HG03039 (cell line): ENCODE measurements around the gene PDE11A.

Experiments used
- ATAC-seq: cut with Tn5 transposase; IDR thresholded peaks from one replicate; pipeline ENCODE4 v1.9.1; 2021; ENCODE audit warnings: mild to moderate bottlenecking, moderate library complexity; ENCODE audit not compliant: unreplicated experiment

PDE11A gene

DNA sequence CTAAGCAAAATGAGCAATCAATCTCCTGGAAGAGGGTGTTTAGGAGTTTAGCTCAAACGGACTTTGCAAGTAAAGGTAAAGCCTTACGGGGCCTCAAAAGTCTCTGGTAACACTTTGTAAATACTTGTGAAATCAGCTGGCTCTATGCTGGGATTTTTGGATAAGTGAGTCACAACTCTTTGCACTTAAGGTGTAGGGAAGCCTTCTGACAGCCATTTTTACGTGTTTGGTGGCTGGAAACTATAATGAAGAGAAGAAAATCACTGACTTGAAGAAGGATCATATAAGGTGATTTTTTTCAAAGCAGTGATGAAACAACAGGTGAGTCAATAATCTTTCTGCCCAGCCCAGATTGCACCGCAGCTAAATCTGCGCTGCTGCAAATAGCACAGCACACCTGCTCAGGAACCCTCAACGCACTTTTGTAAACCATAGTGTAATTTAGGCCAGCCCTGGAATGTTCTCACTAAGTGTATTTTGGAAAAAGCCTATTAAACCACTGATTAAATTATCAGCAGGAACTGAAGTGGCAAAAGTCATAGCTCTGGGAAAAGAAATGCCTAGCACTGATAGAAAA, 461.2 kb downstream of the PDE11A start:
- ATAC-seq: no peak

DNA sequence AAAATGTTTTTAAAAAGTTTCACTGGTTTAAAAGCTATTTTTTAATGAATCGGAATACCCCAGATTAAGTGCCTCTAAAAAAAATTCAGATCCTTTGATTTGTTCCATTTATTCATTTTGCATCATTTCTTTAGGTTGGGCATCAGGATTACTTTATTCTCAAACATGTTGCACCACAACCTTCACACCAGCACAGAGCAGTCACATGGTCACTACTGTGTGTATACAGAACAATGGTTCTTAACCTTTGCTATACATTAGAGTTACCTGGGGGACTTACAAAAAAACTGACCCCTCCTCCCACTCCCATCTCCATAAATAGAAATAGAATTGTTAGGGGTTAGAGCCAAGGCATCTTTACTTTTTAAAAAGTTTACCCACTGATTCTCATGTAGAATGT, 461.8 kb downstream of the PDE11A start:
- no peak for ATAC-seq

DNA sequence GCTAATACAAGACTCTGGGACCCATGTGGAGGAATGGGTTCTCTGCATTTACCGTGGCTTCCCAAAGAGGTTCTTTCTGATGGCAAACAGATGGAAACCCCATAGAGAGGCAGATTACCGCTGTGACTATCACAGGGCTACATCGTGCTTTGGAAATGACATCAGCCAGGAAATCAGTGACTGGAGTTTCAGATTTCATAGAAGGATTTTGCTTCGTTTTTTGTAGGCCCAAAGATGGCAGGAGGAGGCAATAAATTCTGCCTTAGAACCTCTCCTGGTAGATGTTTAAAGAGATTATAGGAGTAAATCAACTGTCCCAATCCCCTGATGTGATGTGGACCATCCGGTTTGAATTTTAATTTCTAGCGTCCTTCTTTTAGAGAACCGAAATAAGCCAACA, 465.9 kb downstream of the PDE11A start:
- ATAC-seq: no peak

DNA sequence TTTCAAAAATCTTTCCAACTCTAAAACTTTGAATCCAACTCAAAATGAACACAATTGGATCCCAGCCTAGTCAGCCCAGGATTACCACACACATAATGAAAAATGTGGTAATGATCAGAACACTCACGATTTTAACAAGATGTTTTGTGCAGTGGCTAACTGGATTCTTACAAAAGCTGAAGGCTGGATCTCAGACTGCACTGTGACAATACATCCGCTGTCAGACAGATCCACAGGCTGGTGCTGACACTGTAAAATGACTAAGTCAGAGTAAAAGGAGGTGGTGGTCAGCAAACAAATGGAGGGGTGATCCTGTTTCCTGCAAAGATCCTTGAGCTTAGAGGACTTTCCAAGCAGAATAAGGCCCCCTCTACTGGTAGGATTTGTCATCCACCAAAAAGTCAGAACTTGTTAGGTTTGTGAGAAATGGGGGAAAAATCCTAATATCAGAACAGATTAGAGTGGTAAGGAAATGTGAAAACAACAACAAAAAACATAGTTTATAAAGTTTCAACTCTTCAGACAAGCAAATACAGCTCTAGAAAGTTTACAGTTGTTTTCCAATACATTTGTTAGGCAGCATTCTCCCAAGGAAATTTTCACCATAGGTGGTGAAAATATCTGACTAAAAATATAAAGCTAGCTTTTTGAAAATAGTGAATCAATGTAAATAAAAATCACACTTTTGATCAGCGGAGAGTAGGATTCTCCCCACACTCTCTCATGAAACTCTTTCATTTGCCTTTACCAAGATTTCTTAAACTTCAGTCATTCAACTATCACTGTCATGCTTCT, 468.1 kb downstream of the PDE11A start:
- no peak for ATAC-seq

DNA sequence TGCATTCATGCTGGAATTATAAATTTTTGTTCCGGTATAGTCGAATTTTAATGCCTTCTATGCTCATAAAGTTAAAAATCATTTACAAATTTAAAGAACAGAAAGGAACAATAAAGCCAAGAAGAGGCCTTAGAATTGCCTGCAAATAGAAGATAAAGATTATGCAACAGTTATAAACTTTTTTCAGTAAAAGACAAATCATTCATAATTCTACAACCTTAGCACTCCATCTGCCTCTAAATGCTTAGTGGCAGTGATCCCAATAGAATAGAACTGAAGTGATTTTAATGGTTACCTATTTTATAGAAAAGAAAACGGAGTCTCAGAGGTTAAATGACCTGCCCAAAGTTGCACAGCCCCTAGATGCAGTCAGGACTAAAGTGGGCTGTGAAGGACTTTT, 468.8 kb downstream of the PDE11A start:
- ATAC-seq: no peak

DNA sequence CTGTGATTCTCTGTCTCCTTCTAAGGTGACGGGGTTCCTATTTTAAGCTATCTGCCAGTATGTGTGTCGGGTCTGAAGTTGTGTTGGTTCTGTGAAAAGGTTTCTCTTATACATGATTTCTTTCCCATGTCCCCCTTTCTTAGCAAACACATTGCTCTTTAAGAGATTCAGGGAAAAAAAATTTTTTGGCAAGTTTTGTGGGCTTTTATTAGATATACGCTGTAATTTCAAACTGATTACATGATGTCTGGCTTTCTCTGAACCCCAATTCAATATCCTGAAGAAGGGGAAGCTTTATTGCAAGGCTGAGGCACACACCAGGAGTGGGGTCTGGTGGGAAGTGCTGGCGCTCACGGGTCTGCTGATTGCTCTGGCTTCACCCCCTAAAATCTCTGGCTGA, 469.4 kb downstream of the PDE11A start:
- no peak for ATAC-seq

DNA sequence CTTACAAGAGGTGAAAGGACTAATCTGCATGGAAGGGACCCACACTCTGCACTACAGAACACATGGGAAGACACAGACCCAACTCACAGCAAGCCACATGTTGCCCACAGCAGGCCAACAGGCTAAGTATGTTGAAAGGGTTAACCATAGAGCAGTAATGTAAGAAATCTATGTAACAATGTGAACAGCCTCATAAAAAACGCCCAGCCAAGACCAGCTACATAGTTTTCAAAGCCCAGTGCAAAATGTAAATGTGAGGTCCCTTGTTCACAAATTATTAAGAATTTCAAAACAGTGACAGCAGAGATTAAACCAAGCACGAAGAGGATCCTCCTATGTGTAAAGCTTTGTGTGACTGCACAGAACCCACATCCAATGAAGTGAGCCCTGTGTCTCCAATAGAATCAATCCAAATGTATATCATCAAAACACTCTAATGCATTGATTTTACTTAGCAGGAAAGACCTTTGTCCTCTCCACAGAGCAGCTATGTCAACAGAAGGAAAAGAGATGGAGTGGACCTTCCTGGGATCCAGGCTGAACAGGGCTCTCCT, 469.9 kb downstream of the PDE11A start:
- ATAC-seq: no peak

DNA sequence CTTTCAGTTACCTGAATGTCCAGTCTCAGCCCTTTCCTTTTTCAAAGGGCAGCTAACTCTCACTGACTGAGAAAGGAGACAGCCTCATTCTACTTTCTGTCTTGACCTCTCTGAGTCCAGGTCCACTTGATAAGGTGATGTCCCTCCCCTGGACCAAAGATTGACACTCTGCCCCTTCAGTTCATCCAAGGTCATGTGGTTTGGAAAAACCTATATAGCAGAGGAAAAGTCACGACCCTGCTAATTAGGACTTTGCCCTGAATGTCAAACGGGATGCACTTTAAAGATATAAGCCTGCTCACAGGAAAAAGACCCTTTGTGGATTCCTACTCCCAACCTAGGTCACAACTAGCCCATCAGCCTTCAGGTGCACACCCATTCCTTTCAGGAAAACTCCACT, 471.7 kb downstream of the PDE11A start:
- no peak for ATAC-seq

DNA sequence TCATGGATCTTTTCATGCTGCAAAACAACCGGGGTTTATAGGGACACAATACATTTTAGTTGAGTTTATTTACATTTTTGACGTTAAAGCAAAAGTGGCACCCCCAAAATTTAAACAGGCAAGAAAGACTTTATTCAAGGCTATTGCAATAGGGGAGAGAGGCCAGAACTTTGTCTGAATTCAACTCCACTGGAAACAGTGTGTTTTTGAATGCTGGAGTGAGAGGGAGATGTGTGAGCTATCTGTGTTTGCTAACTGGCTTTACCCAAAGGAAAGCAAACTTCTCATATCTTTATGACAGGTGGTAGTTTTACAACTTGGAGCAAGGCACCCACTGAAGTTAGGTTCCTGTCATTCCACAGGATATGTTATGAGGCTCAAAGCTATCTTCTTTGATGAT, 472.6 kb downstream of the PDE11A start:
- no peak for ATAC-seq

DNA sequence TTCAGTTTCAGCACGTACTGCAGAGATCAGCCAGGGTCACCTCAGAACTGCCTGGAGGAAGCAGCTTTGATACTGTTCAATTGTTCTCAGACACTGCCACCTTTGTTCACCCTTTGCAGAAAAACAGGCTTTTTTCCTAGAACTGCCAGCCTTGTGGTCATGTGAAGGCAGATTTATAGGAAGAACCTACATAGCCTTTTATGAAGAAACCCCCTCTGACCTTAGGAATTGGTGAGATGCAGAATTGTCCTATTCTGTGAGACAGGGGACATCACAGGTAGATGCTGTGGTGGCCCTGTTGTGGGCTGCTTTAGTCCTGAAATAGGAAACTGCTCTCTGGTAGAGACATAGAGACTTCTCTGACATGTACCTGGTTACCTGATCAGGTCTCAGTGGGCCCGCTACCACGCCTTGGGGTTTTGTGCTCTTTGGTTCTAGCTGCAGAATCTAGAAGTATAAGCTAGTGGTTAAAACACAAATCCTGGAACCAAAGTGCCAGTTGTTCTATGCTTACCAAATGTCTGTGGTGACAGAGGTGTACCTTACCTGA, 473.4 kb downstream of the PDE11A start:
- no peak for ATAC-seq

DNA sequence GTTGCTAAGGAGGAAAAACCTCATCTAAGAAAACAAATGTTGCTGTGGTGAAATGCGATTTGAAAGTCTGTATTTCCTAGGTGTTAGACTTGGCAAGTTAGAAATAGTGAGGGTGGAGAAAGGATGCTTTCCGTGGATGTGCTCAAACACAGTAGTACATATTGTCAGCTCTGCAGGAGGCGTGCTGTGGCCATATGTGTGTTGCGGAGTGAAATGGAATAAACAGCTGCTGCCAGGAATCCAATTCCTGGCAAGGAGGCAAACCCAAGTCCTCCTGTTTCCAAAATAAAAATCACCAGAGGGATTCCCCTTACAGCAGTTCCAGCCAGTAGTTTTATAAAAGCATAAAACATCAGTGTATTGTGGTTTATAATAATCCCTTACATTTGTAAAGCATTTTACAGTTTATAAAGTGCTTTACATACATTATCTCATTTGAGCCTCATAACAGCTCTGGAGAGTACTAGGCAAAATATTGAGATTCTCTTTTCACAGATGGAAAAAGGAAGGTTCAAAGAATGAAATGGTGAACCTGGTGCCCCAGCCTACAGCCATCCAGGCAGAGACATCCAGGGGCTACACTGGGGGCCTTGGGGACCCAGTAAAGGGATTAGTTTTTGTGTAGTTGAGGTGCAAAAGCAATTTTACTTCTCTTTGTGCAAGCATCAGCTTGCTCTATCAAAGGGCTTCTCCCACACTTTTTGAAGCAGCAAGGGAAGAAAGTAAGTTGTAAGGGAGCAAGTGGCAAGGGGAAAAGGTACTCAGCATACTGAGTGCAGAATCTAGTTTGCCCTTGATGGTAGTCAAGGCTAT, 474.0 kb downstream of the PDE11A start:
- no peak for ATAC-seq

DNA sequence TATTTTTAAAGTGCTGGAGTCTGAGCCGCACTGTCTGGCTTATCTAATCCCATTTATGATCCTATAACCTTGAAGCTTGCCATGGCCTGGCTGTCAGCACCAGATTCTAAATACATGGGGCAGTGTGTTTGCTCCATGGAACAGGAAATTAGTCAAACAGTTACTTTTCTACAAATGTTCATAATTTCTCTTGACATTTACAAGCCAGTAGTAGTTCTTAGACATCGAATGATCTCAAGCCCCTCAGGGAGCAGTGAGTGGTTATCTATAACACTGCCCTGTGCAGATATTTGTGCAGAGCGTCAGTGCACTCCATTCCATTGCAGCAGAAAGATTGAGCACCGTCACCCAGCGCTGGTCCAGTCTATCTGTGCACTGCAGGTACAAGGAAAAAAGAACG, 474.8 kb downstream of the PDE11A start:
- ATAC-seq: no peak

DNA sequence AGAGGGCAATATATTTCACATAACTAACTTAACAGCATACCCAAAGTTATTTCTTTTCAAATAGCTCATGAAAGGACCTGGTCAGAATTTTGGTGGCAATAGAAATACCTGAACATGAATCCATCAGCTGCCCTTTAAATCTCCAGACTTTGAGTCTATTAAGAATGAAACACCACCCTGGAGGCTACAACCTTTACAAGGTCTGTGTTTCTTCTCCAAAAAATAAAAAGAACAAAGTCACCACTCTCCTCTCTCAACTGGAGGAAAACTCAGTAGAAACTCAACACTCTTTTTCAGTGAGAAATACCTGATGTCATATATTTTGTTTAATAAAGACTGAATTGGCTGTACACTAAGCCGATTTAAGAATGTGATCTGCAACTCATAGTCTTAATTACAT, 475.7 kb downstream of the PDE11A start:
- ATAC-seq: no peak

DNA sequence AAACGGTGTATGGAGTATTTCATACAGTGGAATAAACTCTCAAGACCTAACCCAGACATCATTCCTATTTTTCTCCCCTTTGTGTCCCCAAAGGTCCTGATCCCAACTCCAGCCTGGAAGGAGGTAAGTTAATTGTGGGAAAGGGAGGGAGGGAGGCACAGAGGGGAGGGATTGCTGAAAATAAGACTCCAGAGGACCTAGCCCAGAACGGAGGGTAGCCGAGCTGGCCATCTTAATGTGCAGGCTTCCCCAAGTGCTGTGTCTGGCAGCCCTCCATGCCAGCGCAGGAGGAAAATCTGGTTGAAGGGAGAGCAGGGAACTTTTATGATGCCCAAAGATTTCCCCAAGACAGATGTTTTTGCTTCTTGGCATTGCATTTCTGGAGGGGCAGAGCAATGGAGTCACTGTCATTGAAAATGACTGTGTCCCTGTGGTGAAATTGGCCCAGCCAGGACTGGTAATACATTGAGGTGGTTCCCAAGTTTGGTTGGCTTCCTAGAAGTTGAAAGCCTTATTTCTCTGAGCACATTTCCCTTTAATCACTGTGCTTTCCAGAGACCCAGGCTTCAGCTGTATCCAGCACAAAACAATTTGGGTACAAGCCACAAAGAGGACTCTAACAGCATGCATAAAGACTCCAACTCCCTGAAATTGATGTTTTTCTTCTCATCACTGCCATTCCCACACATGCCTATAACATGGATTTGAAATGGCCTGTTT, 477.3 kb downstream of the PDE11A start:
- ATAC-seq: no peak

DNA sequence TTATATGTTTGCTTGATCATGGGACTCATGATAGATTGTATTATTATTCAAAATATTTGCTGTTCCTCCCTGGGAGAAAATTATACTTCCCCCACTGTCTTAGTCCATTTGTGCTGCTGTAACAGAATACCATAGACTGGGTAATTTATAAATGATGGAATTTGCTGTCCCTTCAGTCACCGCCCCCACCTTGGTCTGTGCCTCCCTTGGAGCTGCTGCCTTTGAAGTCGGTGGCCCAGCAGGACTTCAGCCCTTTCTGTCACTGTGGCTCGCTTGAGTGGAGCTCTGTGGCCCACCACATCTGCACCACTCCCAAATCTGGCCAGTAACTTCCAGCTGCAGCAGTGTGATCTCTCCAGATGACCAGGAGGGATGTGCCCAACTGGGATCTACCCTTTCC, 479.2 kb downstream of the PDE11A start:
- ATAC-seq: no peak

DNA sequence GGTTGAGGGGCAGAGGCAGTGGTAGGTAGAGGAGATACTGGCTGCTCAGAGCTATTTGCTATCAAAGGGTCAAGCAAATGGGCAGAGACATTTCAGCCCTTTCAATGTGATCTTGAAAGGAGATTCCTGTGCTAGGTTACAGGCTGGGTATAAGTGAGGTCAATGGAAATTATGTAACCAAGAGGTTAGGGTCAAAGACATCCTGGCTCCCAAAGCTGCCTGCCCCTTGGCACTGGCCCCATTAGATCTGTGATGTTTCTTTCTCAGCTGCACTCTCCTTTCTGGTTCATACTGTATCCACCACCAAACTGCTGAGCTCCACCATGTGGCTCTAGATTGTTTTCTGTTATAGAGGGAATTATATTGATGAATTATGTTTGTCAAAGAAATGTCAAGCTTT, 479.6 kb downstream of the PDE11A start:
- ATAC-seq: no peak

DNA sequence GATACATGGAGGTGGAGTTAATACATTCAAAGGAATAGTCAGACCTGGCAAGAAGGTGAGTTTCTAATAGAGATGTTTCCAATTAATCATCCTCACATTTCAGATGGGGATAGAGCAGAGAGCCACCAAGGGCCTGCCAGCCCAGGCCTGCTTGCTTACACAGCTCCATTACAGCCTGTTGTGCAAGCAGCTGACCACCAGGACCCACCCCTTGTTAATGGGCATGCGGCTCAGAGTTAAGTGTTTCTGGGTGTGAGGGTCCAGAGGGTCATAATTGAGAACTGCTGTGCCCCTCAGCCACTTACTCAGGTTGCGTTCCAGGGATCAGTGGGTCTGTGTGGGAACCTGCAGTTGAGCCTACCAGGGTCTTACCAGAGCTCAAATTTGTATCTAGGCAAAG, 480.2 kb downstream of the PDE11A start:
- ATAC-seq: no peak

DNA sequence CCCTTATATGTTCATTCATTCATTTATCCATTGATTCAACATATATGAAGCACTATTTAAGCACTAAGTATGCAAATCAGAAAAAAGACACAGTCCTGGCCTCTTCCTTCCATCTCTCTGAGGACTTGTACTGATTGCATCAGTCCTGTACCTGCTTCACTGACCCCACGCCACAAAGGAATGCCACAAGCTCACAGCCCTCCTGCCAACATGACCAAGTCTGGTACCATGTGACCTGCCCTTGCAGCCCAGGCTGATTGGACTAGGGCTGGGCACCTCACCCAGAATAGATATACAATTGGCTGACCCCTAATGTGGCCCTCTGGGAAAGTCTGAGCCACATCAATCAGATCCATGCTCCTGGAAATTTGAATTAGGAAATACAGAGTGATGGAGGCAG, 483.4 kb downstream of the PDE11A start:
- ATAC-seq: no peak

DNA sequence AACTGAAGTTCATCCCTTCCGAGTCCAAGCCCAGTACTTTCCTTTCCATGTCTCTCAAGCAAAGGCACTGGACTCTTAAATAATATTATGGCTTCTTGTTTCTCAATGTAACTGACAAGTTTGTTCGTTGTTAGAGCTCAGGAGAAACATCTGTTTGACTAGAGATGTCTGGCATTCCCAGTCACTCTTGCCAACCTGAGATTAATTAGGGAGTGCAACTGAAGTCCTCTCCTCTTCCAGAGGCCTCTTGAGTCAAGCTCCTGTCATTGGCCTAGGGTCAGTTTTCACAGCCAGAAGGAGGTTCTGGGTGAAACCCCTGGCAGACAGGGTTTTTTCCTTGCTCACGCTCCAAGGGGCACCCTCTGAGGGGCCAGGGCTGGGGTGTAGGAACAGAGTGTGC, 483.9 kb downstream of the PDE11A start:
- ATAC-seq: no peak

DNA sequence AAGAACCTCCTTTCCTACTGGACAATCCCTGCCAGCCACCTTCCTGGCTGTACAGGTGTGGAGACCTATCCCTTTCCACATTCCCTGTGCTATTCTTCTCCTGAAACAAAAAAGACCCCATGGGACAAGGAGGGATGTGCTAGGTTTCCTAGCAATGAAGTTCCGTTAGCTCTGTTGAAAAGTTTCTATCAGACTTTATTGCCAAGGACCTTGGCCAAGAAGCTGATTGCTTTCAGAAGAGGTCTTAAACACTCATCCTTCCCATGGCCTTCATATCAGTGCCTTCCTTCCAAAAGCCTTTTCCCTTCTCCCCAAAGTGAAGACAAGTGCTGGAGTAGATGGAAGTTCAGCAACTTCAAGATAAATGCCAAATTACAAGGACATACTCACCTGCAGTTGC, 485.2 kb downstream of the PDE11A start:
- no peak for ATAC-seq

DNA sequence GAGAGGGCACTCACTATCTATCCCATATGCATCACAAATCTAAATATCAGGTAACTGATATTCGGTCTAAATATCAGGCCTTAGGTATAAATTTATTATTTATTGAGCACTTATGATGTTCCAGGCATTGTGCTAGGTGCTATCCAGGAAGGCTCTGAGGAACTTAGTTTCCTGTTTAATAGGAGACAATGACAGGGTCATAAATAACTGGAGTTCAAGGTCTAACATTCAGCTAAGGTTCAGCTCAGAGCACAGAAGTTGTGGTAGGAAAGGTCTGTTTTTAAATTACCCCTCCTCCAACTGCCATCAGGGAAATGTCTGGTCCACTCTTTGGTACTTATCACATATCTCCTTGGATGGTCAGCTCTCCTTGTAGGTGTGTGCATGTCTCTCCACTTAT, 486.4 kb downstream of the PDE11A start:
- ATAC-seq: no peak
